K562 (cell line): Measurements from ENCODE around the gene PHKG2.

Experiments used
- C11orf30 ChIP-seq: fragments of 450-650 bp; IDR thresholded peaks from 2 replicates; pipeline ENCODE4 v1.6.1; 2016; ENCODE audit warnings: low read depth, mild to moderate bottlenecking
- CBFB ChIP-seq: sonication (generic); formaldehyde crosslinking; IDR thresholded peaks from 2 replicates; pipeline ENCODE4 v1.4.0; 2020; ENCODE audit warnings: mild to moderate bottlenecking, missing genetic modification reagents
- CBX3 ChIP-seq, 2 experiments: IDR thresholded peaks; 1 replicate in 1 of 2; 2 replicates in 1 of 2; pipeline ENCODE4 v1.6.1; 2012; ENCODE audit warnings: inconsistent platforms in 2 of 2, low read length in 2 of 2, borderline replicate concordance in 1 of 2, control low read depth in 1 of 2
- JUND ChIP-seq, 2 experiments: IDR thresholded peaks; 2 replicates in 1 of 2; 3 replicates in 1 of 2; pipeline ENCODE4 v1.6.1; 2011; ENCODE audit warnings: borderline replicate concordance in 2 of 2, low read depth in 2 of 2, low read length in 2 of 2, improper control_type of control experiment in 1 of 2, missing biosample characterization in 1 of 2, missing genetic modification characterization in 1 of 2, missing genetic modification reagents in 1 of 2
- KLF1 ChIP-seq: fragments of 450-650 bp; IDR thresholded peaks from 2 replicates; pipeline ENCODE4 v1.6.1; 2016; ENCODE audit warnings: missing genetic modification characterization, missing compliant biosample characterization
- RBM22 ChIP-seq: fragments of 200-400 bp; formaldehyde crosslinking; IDR thresholded peaks from 2 replicates; pipeline ENCODE4 v1.6.1; 2018; ENCODE audit warnings: low read length, low read depth; ENCODE audit not compliant: poor library complexity, severe bottlenecking
- SIN3A ChIP-seq, 2 experiments: fragments of 150-350 bp in 1 of 2; IDR thresholded peaks; 2 replicates each; pipeline ENCODE4 v1.6.1; 2011 to 2016; ENCODE audit warnings: borderline replicate concordance in 2 of 2, low read depth in 2 of 2, low read length in 2 of 2, mild to moderate bottlenecking in 2 of 2, moderate library complexity in 2 of 2; ENCODE audit not compliant: control insufficient read depth in 1 of 2
- SMC3 ChIP-seq: conservative IDR thresholded peaks from 2 replicates; pipeline ENCODE4 v1.6.1; 2011; ENCODE audit warnings: low read depth, low read length, improper control_type of control experiment; ENCODE audit not compliant: insufficient read depth
- SRSF9 ChIP-seq: fragments of 200-400 bp; formaldehyde crosslinking; IDR thresholded peaks from 2 replicates; pipeline ENCODE4 v1.6.1; 2017; ENCODE audit warnings: low read depth, low read length, borderline replicate concordance
- ZBTB17 ChIP-seq: fragments of 450-650 bp; formaldehyde crosslinking; IDR thresholded peaks from 2 replicates; pipeline ENCODE4 v1.4.0; 2020; ENCODE audit warnings: mild to moderate bottlenecking
- ZNF699 ChIP-seq: fragments of 250-450 bp; sonication (Bioruptor Pico); IDR thresholded peaks from 2 replicates; pipeline ENCODE4 v1.8.0; 2021; ENCODE audit warnings: mild to moderate bottlenecking, moderate library complexity; ENCODE audit not compliant: insufficient replicate concordance
- TF ChIP-seq, protein P1 (sequence below), 2 experiments: fragments of 450-650 bp; formaldehyde crosslinking in 1 of 2; IDR thresholded peaks; 2 replicates each; pipeline versions ENCODE4 v1.4.0 to v1.6.1; 2014 to 2020; ENCODE audit warnings: mild to moderate bottlenecking in 2 of 2, borderline replicate concordance in 1 of 2, low read depth in 1 of 2
- TF ChIP-seq, protein P2 (sequence below): fragments of 250-450 bp; sonication (Bioruptor Pico); IDR thresholded peaks from 2 replicates; pipeline ENCODE4 v1.5.0; 2020; ENCODE audit warnings: mild to moderate bottlenecking

DNA sequence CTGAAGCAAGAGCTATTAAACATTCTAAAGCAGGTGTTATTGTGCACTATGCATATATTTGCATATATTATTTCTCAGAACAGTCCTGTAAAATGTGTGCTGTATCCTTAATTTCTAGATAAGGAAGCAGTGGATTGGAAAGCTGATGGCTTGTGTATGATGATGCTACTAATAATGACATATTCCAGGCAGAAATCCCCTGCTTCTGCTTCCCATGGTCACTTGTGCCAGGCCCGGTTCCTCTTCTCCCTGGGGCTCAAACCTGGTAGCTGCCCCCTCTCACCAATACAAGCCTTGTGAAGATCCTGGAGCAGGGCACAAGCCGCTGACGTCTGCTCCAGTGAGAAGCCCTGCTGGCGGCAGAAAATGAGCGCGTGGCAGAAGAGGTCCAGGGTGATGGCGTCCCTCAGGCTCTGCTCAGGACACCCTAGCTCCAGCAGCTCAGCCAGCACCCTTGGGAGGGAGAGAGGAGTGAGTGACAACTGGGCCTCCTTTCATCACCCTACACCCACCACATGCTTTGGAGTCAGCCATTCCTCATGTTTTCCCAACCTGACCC, 11.9 kb downstream of the PHKG2 start:
- no peak for TF ChIP-seq ZBTB17 (CRISPR knock-in tag)
- TF ChIP-seq SRSF9: no peak
- no peak for TF ChIP-seq C11orf30
- no peak for TF ChIP-seq RBM22
- TF ChIP-seq SIN3A (IDR thresholded peaks at IDR 0.05; ENCODE audit: borderline replicate concordance in 2 of 2, control insufficient read depth in 1 of 2, low read depth in 2 of 2, low read length in 2 of 2): no peak
- TF ChIP-seq CBFB (CRISPR knock-in tag): no peak
- TF ChIP-seq KLF1 (tag): no peak
- TF ChIP-seq, protein P1, sequence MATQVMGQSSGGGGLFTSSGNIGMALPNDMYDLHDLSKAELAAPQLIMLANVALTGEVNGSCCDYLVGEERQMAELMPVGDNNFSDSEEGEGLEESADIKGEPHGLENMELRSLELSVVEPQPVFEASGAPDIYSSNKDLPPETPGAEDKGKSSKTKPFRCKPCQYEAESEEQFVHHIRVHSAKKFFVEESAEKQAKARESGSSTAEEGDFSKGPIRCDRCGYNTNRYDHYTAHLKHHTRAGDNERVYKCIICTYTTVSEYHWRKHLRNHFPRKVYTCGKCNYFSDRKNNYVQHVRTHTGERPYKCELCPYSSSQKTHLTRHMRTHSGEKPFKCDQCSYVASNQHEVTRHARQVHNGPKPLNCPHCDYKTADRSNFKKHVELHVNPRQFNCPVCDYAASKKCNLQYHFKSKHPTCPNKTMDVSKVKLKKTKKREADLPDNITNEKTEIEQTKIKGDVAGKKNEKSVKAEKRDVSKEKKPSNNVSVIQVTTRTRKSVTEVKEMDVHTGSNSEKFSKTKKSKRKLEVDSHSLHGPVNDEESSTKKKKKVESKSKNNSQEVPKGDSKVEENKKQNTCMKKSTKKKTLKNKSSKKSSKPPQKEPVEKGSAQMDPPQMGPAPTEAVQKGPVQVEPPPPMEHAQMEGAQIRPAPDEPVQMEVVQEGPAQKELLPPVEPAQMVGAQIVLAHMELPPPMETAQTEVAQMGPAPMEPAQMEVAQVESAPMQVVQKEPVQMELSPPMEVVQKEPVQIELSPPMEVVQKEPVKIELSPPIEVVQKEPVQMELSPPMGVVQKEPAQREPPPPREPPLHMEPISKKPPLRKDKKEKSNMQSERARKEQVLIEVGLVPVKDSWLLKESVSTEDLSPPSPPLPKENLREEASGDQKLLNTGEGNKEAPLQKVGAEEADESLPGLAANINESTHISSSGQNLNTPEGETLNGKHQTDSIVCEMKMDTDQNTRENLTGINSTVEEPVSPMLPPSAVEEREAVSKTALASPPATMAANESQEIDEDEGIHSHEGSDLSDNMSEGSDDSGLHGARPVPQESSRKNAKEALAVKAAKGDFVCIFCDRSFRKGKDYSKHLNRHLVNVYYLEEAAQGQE (IDR thresholded peaks at IDR 0.05; ENCODE audit: borderline replicate concordance): no peak
- TF ChIP-seq, protein P1 (CRISPR knock-in tag; IDR thresholded peaks at IDR 0.05; ENCODE audit: low read depth): no peak
- TF ChIP-seq, protein P2, sequence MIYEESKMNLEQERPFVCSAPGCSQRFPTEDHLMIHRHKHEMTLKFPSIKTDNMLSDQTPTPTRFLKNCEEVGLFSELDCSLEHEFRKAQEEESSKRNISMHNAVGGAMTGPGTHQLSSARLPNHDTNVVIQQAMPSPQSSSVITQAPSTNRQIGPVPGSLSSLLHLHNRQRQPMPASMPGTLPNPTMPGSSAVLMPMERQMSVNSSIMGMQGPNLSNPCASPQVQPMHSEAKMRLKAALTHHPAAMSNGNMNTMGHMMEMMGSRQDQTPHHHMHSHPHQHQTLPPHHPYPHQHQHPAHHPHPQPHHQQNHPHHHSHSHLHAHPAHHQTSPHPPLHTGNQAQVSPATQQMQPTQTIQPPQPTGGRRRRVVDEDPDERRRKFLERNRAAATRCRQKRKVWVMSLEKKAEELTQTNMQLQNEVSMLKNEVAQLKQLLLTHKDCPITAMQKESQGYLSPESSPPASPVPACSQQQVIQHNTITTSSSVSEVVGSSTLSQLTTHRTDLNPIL (CRISPR knock-in tag): no peak
- TF ChIP-seq JUND (IDR thresholded peaks at IDR 0.05; ENCODE audit: borderline replicate concordance, low read depth, low read length): no peak
- TF ChIP-seq JUND (tag; IDR thresholded peaks at IDR 0.05; ENCODE audit: borderline replicate concordance, low read depth, low read length): no peak
- no peak for TF ChIP-seq ZNF699 (CRISPR knock-in tag)
- no peak for TF ChIP-seq CBX3 (IDR thresholded peaks at IDR 0.05; ENCODE audit: borderline replicate concordance in 1 of 2, low read length in 2 of 2)
- no peak for TF ChIP-seq SMC3
